Left hindlimb (tissue), 1 donor: ENCODE results near the gene ZBTB5.

Source experiments
- DNase-seq: peaks from one replicate; pipeline ENCODE4 v3.0.0-alpha.2; 2018

ZBTB5 gene

DNA sequence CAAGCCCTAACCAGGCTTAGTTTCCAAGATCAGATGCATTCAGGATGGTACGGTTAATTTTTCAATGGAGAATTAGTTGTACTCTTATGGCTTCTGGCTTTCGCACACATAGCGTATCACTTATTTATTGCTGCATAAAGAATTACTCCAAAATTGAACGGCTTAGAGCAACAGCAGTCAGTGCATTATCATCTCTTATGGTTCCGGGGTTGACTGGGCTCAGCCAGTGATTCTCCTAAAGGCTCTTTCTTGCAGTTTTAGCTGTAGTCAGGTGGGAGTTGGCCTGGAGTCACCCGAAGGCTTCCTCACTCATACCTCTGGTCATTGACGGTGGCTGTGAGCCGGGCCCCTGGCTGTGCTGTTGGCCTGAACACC lies 43.3 kb downstream of the ZBTB5 start:
- no peak for DNase-seq

DNA sequence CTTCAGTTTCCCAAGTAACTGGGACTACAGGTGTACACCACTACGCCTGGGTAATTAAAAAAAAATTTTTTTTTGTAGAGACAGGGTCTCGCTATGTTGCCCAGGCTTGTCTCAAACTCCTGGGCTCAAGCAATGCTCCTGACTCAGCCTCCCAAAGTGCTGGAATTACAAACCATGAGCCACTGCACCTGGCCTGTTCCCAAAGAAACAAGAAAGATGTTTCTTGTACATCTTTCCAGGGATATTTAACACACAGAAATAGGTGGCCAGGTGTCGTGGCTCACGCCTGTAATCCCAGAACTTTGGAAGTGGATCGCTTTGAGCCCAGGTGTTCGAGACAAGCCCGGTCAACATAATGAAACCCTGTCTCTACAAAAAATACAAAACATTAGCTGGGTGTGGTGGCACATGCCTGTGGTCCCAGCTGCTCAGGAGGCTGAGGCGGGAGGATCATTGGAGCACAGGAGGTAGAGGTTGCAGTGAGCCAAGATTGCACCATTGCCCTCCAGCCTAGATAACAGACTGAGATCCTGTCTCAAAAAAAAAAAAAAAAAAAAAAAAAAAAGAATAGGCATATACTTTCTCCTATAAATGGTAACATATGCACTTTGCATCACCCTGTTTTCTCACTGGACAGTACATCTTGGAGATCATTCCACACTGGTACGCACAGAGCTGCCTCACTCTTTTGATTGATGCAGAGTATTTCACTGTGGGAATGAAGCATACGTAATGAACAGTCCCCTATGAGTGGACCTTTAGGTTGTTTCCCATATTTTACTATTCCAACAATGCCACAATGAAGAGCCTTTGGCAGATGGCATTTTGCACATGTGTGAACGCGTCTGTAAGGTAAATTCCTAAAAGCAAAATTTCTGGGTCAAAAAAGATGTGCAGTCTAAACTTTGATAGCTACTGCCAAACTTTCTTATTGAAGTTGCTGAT lies 44.7 kb downstream of the ZBTB5 start:
- no peak for DNase-seq

DNA sequence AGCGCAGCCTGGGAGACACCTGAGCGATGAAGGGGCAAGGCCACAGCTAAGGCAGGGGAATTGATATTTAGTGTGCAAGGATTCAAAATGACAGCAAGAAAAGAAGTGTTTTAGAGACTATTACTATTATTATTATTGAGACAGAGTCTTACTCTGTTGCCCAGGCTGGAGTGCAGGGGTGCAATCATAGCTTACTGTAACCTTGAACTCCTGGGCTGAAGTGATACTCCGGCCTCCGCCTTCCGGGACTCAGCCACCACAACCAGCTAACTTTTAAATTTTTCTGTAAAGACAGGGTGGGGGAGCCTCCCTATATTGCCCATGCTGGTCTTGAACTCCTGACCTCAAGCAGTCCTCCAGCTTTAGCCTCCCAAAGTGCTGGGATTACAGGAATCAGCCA lies 46.0 kb downstream of the ZBTB5 start:
- no peak for DNase-seq

DNA sequence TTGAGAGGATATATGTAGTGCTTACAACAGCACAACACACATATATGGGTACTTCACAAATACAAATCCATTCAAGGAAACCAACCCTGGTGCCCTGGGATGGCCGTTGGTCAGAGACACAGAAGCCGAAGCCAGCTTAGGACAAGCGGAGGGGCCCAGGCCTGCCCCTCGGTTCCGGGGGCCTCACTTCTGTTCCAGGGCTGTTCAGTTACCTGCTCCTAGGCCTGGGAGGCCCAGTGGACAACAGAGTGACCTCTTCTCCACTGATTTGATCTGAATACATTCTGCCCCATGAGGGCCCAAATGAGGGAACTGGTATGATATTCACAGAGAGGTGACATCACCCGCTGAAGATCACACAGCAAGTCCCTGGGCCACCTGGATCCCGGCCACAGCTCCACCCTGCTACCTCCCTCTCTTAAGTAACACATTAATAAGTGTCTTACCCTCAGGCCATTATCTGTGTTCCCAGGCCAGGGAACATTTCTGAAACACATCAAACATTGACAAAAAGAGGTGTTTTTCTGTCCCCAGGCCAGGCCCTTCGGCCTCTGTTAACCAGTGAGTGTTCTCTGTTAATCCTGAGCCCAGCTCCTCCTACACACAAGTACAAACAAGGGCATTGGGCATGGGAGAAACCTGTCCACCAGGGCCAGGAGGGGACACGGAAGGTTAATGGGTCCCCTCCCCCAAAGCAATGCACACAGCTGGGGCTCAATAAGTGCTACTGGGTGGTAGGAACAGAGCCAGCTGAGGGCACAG lies 47.2 kb downstream of the ZBTB5 start:
- DNase-seq: no peak

DNA sequence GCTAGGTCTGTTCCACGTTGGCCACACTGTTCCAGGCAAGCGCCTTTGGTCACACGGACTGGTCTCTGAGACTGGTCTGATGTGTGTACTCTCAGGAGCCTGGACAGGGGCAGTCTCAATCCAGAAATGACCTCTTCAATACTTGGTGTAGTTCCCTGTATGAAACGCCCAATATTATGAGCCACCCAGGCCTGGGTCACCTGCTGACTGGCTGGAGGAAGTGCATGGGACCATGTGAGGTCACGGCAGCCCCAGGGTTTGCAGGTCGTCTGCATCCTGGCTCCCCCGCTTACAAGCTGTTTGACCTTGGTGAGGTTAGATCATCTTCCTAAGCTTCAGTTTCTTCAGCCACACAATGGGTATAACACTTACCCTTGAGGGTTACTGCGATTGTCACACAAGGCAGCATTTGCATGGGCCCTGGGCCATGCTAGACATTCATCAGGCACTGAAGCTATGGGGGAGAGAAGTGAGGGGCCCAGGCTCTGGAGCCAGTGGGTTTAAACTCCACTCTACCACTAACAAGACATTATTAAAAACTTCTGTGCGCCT lies 47.9 kb downstream of the ZBTB5 start:
- DNase-seq: no peak

DNA sequence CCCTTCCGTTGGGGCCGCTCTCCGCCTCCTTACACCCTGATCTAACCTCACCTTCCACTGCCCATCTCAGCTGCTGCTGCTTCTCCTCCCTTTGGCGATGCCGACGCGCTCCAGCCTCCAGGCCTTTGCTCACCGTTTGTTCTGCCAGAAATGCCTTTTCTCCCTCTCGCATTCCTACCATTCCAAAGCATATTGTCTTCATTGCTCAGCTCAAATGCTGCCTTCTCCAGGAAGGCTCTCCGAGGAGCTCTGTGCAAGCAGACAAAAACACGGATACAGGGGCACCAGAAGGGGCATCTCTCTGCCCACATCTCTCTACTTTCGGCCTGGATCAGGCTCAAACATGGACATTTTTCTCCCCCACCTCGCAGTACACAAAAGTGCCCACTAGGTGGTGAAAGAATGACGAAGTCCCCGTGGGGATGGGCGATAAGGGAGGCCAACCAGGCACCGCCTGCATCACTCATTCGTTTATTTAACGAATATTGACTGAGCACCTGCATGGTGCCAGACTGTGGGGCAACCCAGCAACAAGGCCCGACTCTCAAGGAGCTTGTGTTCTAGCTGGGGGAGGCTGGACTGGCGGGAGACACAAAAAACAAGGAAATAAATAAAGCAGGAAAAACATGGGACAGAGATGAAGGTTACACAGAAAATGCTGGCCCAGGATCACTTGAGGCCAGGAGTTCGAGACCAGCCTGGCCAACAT lies 50.1 kb downstream of the ZBTB5 start:
- DNase-seq: peak; percentile 53

DNA sequence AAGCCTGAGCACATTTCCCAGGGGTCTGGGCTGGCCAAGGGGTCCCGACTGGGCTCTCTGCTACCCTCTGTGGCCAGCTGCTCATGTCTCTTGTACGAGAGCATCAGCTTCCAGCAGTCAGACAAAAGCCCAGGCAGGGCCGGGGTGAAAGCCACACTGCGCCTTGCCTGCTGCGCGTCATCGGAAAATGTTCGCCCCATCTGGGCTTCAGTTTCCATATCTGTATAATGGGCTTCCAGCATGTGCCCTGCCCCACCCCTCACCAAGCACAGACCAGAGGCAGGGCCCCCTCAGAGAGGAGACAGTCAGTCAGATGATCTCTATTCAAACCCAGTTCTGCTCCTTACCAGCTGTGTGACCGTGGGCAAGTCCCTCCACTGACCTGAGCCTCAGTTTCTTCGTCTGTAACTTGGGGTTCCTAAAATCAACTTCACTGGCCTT lies 50.7 kb downstream of the ZBTB5 start:
- no peak for DNase-seq

DNA sequence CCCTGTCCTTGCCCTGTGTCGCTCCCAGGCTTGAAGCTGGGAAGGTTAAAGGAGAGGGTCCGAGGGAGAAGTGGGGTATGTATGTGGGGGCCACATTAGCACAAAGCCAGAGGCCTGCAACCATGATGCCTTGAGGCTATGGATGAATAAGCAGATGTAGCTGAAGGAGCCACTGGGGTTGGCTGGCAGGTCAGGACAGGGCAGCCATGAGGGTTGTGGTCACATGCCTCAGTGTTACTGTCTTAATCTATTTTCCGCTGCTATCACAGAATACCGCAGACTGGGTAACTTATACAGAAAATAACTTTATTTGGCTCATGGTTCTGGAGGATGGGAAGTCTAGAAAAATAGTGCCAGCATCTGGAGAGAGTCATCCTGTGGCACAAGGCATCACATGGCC lies 51.9 kb downstream of the ZBTB5 start:
- DNase-seq: no peak

DNA sequence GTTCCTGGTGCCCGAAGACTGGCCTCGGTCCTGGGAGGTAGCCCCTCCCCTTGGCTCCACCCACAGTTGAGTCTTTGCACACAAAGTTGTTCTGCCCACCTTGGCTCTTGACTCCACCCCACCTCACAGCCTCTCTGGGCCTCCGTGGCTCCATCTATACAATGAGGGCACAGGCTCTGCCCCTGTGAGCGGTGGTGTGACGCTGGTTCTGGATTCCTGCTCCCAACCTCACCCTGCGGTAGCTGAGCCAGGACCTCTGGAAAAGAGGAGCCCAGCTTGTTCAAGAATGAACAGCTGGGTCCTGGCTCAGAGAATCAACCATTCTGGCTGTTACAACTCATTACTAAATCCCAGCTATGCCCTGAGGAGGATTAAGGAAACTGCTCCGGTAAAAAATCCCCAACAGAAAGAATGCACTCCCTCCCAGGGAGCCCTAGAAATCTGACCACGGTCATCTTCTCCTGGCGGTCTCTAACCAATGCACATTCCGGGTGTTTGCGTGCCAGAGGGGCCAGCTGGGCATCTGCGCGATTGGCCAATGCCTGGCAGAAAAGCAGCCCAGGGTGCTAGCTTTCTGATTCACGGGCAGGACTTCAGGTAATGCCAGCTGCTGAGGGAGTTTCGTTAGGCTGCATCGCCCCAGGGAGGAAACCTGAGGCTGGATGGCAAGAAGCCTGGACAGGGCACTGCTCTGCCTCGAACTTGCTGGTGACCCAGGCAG lies 52.7 kb downstream of the ZBTB5 start:
- DNase-seq: no peak

DNA sequence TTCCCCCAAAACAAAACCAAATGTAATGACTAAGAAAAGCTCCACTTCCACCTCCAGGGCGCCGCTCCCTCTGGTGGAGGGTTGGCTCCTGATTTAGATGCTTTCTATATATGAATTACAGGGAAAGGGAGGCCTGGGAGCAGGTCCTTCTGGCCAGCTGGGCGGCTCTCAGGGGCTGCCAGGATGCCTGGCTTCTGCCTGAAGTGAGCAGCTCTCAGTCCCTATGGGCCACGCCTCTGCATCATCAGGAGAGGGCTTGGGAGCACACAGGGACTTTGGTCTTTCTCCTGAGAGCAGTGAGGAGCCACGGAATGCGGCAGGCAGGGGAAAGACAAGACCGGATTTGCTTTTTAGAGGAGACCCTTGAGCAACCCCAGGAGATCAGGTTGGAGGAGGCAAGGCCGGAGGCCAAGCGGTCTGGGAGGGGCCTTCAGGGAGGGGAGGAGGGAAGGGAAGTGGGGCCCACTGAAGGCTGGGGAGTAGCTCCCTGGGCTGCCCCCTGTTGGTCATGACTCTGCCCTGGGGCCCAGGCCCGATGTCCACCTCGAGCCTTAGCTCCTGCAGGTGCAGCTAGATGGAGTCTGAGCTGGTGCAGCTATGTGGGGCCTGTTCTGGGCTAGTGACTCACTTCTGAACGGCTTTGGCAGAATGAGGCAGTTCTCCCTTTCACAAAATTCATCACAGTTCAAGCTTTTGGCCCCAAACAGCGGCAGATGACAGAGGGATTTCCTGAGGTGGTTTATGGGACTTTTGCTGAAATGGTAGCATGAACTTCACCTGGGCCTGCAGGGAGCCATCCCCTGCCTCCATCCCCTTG lies 54.1 kb downstream of the ZBTB5 start:
- no peak for DNase-seq

DNA sequence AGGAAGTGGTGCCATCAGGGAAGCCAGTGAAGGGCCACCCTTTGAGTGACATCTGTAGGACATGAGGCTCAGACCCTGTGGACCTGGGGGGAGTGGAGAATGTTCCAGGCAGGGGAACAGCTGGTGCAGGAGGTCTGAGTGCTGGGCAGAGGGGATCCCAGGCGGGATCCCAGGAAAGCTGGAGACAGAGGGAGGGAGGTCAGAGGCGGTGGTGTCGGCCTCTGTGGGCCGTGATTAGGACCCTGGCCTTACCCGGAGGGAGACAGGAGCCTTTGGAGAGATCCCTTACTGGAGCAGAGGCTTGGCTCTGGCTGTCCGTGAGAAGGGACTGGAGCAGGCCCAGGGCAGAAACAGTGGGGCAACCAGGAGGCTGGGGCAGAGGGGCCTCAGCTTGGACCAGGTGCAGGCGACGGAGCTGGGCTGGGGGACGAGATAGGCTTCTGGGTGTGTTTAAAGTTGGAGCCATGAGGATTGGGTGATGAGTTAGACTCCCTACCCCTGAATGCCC lies 54.8 kb downstream of the ZBTB5 start:
- DNase-seq: no peak

DNA sequence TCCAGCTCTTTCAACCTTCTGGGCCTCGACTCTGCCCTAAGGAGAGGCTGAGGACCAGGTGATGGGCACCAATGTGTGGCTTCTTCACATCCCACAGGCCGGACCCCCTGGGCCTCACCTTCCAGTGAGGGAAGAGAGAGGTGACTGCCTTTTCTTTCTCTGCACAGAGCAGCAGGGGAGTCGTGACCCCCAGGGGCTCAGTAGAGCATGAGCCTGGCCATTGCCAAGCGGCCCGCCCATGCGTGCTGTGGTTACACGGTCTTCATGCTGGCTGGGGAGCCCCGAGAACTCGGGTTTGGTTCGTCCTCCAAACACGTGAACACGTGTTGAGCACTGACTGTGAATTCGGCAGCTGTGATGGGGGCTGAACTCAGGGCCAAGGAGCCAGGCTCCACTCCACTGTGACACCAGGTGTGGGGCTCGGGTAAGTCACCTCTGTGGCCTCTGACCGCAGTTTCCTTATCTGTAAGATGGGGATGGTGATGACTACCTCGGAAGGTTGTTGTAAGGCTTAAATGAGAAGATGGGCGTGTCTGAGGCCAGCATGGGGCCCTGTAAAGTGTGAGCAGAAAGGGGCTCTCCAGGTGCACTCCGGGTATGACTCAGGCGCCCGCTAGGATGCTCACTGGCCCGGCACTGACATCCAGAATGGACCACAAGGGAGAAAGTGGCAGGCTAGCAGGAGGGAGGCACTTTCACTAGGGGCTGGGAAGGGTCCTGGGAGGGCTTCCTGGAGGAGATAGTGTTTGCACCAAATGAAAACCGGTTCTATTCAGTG lies 56.1 kb downstream of the ZBTB5 start:
- no peak for DNase-seq

DNA sequence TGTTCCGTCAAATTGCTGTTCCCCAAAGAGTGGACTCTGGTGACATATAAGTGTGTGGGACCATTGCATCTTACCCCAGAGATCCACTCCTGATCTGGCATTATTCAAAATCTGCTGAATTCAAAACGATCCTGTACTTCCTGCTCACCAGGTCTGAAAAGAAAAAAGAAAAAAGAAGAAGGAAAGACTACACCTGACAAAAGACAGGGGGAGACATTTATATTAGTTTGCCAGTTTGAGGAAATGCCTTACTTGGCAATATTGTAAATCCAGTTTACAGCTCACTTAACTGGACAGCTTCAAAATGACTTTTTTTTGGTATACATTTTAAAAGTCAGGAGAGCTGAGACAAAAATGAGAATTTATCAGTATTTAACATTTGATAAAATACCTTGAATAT lies 57.8 kb downstream of the ZBTB5 start:
- no peak for DNase-seq

DNA sequence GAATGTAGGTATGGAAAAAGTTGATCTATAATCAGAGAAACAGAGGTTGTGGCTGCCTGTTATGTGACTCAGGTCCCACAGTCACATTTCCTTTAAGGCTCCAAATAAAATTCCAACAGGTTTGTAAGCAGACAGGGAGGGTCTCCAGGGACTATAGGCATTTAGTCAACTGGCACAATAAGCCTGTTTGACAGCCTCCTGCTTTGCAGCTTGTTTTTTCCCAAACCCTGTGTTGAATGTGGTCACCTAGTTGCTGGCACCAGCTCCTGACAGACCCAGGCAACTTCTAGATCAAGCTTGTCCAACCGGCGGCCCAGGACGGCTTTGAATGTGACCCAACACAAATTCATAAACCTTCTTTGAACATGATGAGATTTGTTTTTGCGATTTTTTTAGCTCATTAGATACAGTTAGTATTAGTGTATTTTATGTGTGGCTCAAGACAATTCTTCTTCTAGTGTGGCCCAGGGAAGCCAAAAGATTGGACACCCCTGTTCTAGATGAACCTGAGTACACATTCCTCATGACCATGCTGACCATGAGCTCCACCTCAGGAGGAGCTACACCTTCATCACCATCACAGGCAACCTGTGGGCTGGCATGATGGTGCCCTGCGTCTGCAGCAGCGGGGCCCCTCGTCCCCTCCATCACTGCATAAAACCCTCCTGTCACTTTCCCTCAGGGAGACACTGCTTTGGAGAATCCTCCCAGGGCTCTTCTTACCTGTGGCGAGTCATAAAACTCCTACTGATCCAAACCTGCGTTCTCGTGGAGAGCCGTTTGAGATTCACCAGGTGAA lies 58.4 kb downstream of the ZBTB5 start:
- no peak for DNase-seq

DNA sequence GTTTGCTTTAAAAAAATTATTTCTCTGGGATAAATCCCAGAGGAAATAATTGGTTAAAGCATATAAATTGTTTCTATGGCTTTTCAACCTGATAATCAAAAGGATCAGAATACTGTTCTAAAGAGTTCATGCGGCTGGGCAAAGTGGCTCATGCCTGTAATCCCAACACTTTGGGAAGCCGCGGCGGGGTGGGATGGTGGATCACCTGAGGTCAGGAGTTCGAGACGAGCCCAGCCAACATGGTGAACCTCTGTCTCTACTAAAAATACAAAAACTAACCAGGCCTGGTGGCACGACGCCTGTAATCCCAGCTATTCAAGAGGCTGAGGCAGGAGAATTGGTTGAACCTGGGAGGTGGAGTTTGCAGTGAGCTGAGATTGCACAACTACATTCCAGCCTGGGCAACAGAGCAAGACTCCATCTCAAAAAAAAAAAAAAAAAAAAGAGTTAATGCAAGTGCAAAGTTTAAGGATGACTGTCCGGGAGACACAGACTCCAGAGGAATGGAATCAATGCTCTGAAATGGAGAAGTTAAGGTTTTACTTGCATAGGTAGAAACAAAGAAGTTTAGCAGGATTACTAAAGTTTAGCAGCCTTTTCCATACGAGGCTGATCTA lies 59.4 kb downstream of the ZBTB5 start:
- no peak for DNase-seq

DNA sequence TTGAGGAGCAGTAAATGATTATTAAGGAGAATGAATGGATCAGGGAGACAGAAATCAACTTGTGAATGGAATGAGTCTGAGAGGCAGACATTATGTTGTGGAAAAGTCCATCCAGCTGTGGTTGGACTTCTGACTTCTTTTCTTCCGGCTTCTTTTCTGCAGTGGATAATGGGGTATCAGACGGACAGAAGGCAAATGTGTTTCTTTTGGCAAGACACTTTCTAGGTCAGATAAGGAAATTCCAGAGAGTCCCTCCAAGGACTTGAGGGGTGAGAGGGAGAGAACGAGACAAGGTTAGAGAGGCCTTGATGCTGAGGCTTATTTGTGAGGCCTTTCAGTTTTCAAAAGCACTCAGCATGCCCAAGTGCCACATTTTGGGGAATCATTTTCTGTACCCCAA lies 59.9 kb downstream of the ZBTB5 start:
- no peak for DNase-seq

DNA sequence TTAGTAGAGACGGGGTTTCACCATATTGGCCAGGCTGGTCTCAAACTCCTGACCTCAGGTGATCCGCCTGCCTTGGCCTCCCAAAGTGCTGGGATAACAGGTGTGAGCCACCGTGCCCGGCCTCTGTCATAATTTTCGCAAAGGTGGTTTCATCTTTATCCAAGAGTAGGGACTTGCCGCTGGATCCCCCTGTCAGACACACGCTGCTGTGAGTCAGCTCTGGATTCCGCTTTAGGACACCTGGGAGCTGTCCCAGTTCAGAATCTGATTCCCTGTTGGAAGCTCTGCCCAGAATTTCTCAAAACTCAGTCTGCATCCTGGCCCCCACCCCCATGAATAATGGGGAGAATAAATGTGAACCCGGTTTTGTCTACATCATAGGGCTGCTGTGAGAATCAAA lies 60.7 kb downstream of the ZBTB5 start:
- no peak for DNase-seq

DNA sequence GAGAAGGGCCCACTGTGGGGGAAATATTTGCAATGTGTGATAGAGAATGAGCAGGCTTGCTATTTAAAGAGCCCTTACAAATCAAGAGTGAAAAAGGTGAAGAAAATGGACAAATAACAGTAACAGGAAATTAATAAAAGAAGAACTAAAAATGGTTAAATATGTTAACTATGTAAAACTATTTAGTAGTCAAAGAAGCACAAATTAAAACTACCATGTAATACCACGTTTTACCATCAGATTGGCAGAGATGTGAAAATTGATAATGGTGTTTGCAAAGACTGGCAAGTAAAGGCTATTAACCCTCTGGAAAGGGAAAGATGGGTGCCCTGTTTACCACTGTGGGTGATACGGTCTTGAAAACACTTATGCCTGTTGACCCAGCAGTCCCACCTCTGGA lies 65.9 kb downstream of the ZBTB5 start:
- no peak for DNase-seq

DNA sequence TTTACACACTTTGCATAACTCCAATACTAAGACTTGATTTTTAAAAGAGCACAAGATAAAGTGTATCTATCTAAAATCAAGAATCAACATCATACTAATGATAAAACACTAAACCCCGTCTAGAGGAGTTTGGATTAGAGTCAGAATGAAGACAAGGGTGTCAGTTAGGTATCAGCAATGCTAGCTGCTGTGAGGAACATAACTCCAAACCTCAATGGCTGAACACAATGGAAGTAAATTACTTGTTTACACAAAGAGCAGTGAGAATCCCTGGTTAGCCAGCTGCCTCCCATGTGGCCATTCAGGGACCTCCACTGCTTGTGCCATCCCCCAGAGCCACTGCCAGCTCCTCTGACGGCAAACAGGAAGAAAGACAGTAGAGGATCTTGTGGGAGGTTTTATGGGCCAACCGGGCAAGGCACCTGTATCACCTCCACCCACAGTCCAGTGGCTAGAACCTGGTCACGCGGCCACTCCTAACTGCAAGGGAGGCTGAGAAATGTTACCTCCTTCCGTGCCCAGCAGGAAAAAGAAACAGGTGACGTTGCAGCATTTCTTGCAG lies 66.7 kb downstream of the ZBTB5 start:
- DNase-seq: no peak
